Ramos (cell line): ENCODE results near the gene CLEC12A.
"Not testable (repeated sequence)": the region's sequence is repeated elsewhere in the genome, so short reads cannot be mapped to it uniquely, and the experiment has no call there.

Source experiments
- in situ Hi-C: fragments of 300-500 bp; cut with MboI; formaldehyde crosslinking; loops from one replicate; pipeline ENCODE4 v1.14.3; 2022; ENCODE audit warnings: low sequenced_read_pairs; ENCODE audit not compliant: unreplicated experiment

The CLEC12A gene

GRCh38 chr12:9971181-9971580 is at the start of gene CLEC12A:
CLEC12A (plus strand) TSS chr12:9971409; CDS start chr12:9971597, 188 bp downstream.
- in situ Hi-C loops, result no loop called here

- in situ Hi-C loops, result loop anchor here (10.0 kb wide), 1 partner anchor 98 kb away; the partner anchor contains the start of gene KLRF1
Observed at GRCh38 chr12:9922429-9922828, 48.8 kb upstream of the CLEC12A start.

GRCh38 chr12:9925705-9926393 is 45.4 kb upstream of the CLEC12A start:
- in situ Hi-C loops, result loop anchor here (10.0 kb wide), 1 partner anchor 101 kb away; the partner anchor contains the start of gene KLRF1

GRCh38 chr12:9926876-9927275 is 44.3 kb upstream of the CLEC12A start:
- in situ Hi-C loops, result loop anchor here (10.0 kb wide), 1 partner anchor 102 kb away; the partner anchor contains the start of gene KLRF1

GRCh38 chr12:9928607-9929006 is 42.6 kb upstream of the CLEC12A start:
- in situ Hi-C loops, result loop anchor here (10.0 kb wide), 1 partner anchor 104 kb away; the partner anchor contains the start of gene KLRF1

GRCh38 chr12:9931245-9931644 is 40.0 kb upstream of the CLEC12A start:
- in situ Hi-C loops, result no loop called here

GRCh38 chr12:9932270-9932669 is 38.9 kb upstream of the CLEC12A start, which contains the start of gene CLEC2A:
CLEC2A (minus strand) TSS chr12:9932370; CDS start chr12:9932329, 41 bp downstream.
- in situ Hi-C loops, result no loop called here

- in situ Hi-C loops, result no loop called here
Observed at GRCh38 chr12:9933958-9934357, 37.3 kb upstream of the CLEC12A start.

GRCh38 chr12:9935026-9935425 is 36.2 kb upstream of the CLEC12A start:
- in situ Hi-C loops, result no loop called here

- in situ Hi-C loops, result no loop called here
Observed at GRCh38 chr12:9936591-9936990, 34.6 kb upstream of the CLEC12A start.

- in situ Hi-C loops, result no loop called here
Observed at GRCh38 chr12:9940375-9940774, 30.8 kb upstream of the CLEC12A start.

GRCh38 chr12:9941838-9942237 is 29.4 kb upstream of the CLEC12A start:
- in situ Hi-C loops, result no loop called here

- in situ Hi-C loops, result no loop called here
Observed at GRCh38 chr12:9943240-9943639, 28.0 kb upstream of the CLEC12A start.

- in situ Hi-C loops, result no loop called here
Observed at GRCh38 chr12:9944391-9944790, 26.8 kb upstream of the CLEC12A start.

GRCh38 chr12:9947674-9948073 is 23.5 kb upstream of the CLEC12A start:
- in situ Hi-C loops, result no loop called here

- in situ Hi-C loops, result no loop called here
Observed at GRCh38 chr12:9948606-9949296, 22.5 kb upstream of the CLEC12A start.

- in situ Hi-C loops, result no loop called here
Observed at GRCh38 chr12:9951026-9951675, 20.1 kb upstream of the CLEC12A start.

- in situ Hi-C loops, result not testable (repeated sequence)
Observed at GRCh38 chr12:9952954-9953729, 18.1 kb upstream of the CLEC12A start.

- in situ Hi-C loops, result no loop called here
Observed at GRCh38 chr12:9957834-9958233, 13.4 kb upstream of the CLEC12A start.

GRCh38 chr12:9960590-9960989 is 10.6 kb upstream of the CLEC12A start:
- in situ Hi-C loops, result no loop called here
